CD4-positive, CD25-positive, alpha-beta regulatory T cell (primary cell): ENCODE results near the gene EXOC6. TPM values are rescaled to one million over a fixed set of nuclear protein-coding genes. Genes with fewer than 3 reads are reported as not detected.
"Not testable (repeated sequence)": the region's sequence is repeated elsewhere in the genome, so short reads cannot be mapped to it uniquely, and the experiment has no call there.

Experiments
- ATAC-seq, 2 donors: fragments of 150-1000 bp; cut with Tn5 transposase; one replicate each; pipeline ENCODE4 v1.10.0; 2021; ENCODE audit warnings: low read depth in 2 of 2, moderate number of reproducible peaks in 2 of 2, moderate library complexity in 1 of 2
- DNase-seq, 3 donors: peaks; one replicate each; pipeline versions ENCODE4 v3.0.0 to v3.0.0-alpha.2; 2012 to 2022; ENCODE audit warnings: mixed read lengths in 1 of 3
- H3K27ac ChIP-seq: one replicate; pipeline ENCODE4 v1.7.0; 2013; ENCODE audit warnings: mild to moderate bottlenecking, low read length; ENCODE audit not compliant: insufficient read depth, poor library complexity, severe bottlenecking
- H3K27me3 ChIP-seq: one replicate; pipeline ENCODE4 v1.7.0; 2013; ENCODE audit warnings: low read length; ENCODE audit not compliant: control insufficient read depth, insufficient read depth
- H3K36me3 ChIP-seq: one replicate; pipeline ENCODE4 v1.7.0; 2013; ENCODE audit warnings: mild to moderate bottlenecking, low read length, moderate library complexity; ENCODE audit not compliant: control insufficient read depth, insufficient read depth
- H3K4me1 ChIP-seq: 2 replicates; pipeline ENCODE4 v1.7.0; 2013; ENCODE audit warnings: mild to moderate bottlenecking, low read length; ENCODE audit not compliant: insufficient read depth, control insufficient read depth, poor library complexity, severe bottlenecking
- H3K4me3 ChIP-seq: one replicate; pipeline ENCODE4 v1.7.0; 2013; ENCODE audit warnings: low read depth, mild to moderate bottlenecking, low read length, moderate library complexity
- H3K9me3 ChIP-seq, 2 experiments: 1 replicate in 1 of 2; 2 replicates in 1 of 2; pipeline ENCODE4 v1.7.0; 2013; ENCODE audit warnings: low read length in 2 of 2, mild to moderate bottlenecking in 1 of 2, moderate library complexity in 1 of 2; ENCODE audit not compliant: control insufficient read depth in 2 of 2
- H3K27ac Mint-ChIP-seq, 3 donors: one replicate each; pipeline ENCODE4 v1.8.0; 2020 to 2022; ENCODE audit warnings: mild to moderate bottlenecking in 3 of 3, mixed read lengths in 3 of 3, moderate library complexity in 2 of 3
- H3K27me3 Mint-ChIP-seq: one replicate; pipeline ENCODE4 v1.8.0; 2022; ENCODE audit warnings: mild to moderate bottlenecking, mixed read lengths
- H3K36me3 Mint-ChIP-seq: one replicate; pipeline ENCODE4 v1.8.0; 2020; ENCODE audit warnings: mixed read lengths
- H3K4me1 Mint-ChIP-seq, 4 donors: one replicate each; pipeline ENCODE4 v1.8.0; 2020 to 2022; ENCODE audit warnings: mixed read lengths in 4 of 4, mild to moderate bottlenecking in 1 of 4
- H3K4me3 Mint-ChIP-seq, 4 donors: one replicate each; pipeline ENCODE4 v1.8.0; 2020 to 2022; ENCODE audit warnings: mild to moderate bottlenecking in 4 of 4, mixed read lengths in 4 of 4, moderate library complexity in 3 of 4
- H3K9me3 Mint-ChIP-seq, 7 donors: one replicate each; pipeline ENCODE4 v1.8.0; 2020 to 2022; ENCODE audit warnings: mixed read lengths in 7 of 7, mild to moderate bottlenecking in 3 of 7, moderate library complexity in 2 of 7
- polyA plus RNA-seq, 4 donors: library from polyadenylated mRNA; unstranded; fragments of 300-500 nt; fragmentation: Illumina TruSeq; gene quantifications; one replicate each; pipeline ENCODE4 v1.2.3, GENCODE V29; 2021
- total RNA-seq: library from RNA; stranded (reverse); gene quantifications from one replicate; pipeline ENCODE4 v1.2.3, GENCODE V29; 2022

EXOC6 gene
- total and polyA plus RNA-seq, 5 donors from 2014 or later = 7.5 to 16.9 (median 10.0) TPM

- no peak overlapping the region for H3K27ac Mint-ChIP-seq
- Histone ChIP-seq H3K9me3 (no peaks in the 10 kb centered on the region), H3K4me1 (no peaks in the 10 kb centered on the region), H3K27me3 (no peaks in the 10 kb centered on the region), H3K4me3 (no peak overlapping the region), H3K36me3 (peaks cover 4% of the 10 kb centered on the region), H3K27ac (no peak overlapping the region)
- peaks cover 0 to 2% (median 0%) of the 10 kb centered on the region in 7 donors for H3K9me3 Mint-ChIP-seq
- DNase-seq (no peak), ATAC-seq (no peak)
- peaks cover 0 to 2% (median 0%) of the 10 kb centered on the region in 4 donors for H3K4me1 Mint-ChIP-seq
- no peaks in the 10 kb centered on the region for H3K27me3 Mint-ChIP-seq
- no peak overlapping the region for H3K4me3 Mint-ChIP-seq
- H3K36me3 Mint-ChIP-seq = peaks cover 40% of the 10 kb centered on the region
These were observed 124.6 kb downstream of the EXOC6 start for GRCh38 chr10:92972886-92973285.

GRCh38 chr10:92976278-92976677 lies 128.0 kb downstream of the EXOC6 start:
- not testable (repeated sequence) for ATAC-seq, H3K4me1 ChIP-seq, H3K4me3 Mint-ChIP-seq, DNase-seq, H3K36me3 ChIP-seq, H3K27me3 Mint-ChIP-seq, H3K27ac ChIP-seq, H3K4me1 Mint-ChIP-seq, H3K27ac Mint-ChIP-seq, H3K9me3 ChIP-seq, H3K9me3 Mint-ChIP-seq, H3K27me3 ChIP-seq, H3K4me3 ChIP-seq
- H3K36me3 Mint-ChIP-seq = peaks cover 31% of the 10 kb centered on the region

- no peak for ATAC-seq
- H3K4me1 ChIP-seq = no peaks in the 10 kb centered on the region
- no peak overlapping the region for H3K4me3 Mint-ChIP-seq
- H3K27me3 ChIP-seq = no peaks in the 10 kb centered on the region
- peaks cover 0 to 10% (median 9%) of the 10 kb centered on the region in 4 donors for H3K4me1 Mint-ChIP-seq
- H3K27ac ChIP-seq = no peak overlapping the region
- H3K27me3 Mint-ChIP-seq = no peaks in the 10 kb centered on the region
- H3K9me3 ChIP-seq = no peaks in the 10 kb centered on the region
- H3K9me3 Mint-ChIP-seq = peaks cover 0 to 4% (median 0%) of the 10 kb centered on the region in 7 donors
- no peak for DNase-seq
- H3K4me3 ChIP-seq = no peak overlapping the region
- no peaks in the 10 kb centered on the region for H3K36me3 ChIP-seq
- H3K36me3 Mint-ChIP-seq = peaks cover 9% of the 10 kb centered on the region
- H3K27ac Mint-ChIP-seq = no peak overlapping the region
These were observed 140.9 kb downstream of the EXOC6 start for GRCh38 chr10:92989250-92989649.

DNA sequence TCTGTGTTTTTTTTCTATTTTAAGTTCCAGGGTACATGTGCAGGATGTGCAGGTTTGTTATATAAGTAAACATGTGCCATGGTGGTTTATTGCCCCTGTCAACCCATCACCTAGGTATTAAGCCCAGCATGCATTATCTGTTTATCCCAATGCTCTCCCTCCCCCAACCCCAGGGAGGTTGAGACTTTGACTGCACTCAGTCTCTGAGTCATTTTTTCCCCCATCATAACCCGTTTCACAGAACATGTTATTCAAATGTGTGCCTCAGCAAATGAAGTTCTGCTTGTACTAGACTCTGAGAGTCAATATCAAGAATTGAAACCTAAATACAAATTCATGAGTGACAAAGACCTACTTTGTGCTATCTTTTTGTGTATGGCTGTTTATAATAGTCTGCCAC lies 142.3 kb downstream of the EXOC6 start:
- H3K4me3 ChIP-seq = no peak overlapping the region
- H3K4me1 Mint-ChIP-seq = peaks cover 0 to 10% (median 9%) of the 10 kb centered on the region in 4 donors
- H3K4me3 Mint-ChIP-seq = no peak overlapping the region
- no peaks in the 10 kb centered on the region for H3K4me1 ChIP-seq
- H3K27ac ChIP-seq = no peak overlapping the region
- no peaks in the 10 kb centered on the region for H3K36me3 ChIP-seq
- no peak for ATAC-seq
- H3K36me3 Mint-ChIP-seq = peaks cover 5% of the 10 kb centered on the region
- peak in 1 of 3 donors; percentile 37 for DNase-seq
- H3K27me3 ChIP-seq = no peaks in the 10 kb centered on the region
- H3K27me3 Mint-ChIP-seq = no peaks in the 10 kb centered on the region
- H3K9me3 ChIP-seq = no peaks in the 10 kb centered on the region
- peaks cover 0 to 1% (median 0%) of the 10 kb centered on the region in 7 donors for H3K9me3 Mint-ChIP-seq
- H3K27ac Mint-ChIP-seq = peak overlapping the region in 1 of 3 donors; percentile 71

DNA sequence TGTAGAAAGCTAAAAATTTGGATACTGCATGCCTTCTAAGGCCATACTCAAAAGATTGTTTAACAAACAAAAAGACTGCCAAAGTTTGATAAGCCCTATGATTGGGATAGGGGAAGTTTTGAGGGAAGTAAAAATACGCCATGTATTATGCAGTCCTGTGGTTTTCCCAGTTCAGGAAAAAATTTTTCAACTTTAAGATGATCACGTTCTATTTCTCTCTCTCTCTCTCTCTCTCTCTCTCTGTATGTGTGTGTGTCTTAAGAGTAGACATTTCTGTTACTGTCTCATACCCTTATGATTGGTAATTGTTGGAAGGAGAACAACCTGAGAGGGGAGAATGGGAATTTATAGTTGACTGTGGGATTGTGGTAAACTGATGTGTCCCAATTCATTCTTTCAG lies 143.2 kb downstream of the EXOC6 start:
- Histone ChIP-seq H3K36me3 (no peaks in the 10 kb centered on the region), H3K27ac (no peak overlapping the region), H3K4me1 (no peaks in the 10 kb centered on the region), H3K4me3 (no peak overlapping the region), H3K27me3 (no peaks in the 10 kb centered on the region), H3K9me3 (no peaks in the 10 kb centered on the region)
- H3K4me3 Mint-ChIP-seq = no peak overlapping the region
- ATAC-seq (no peak), DNase-seq (no peak)
- no peaks in the 10 kb centered on the region for H3K27me3 Mint-ChIP-seq
- peaks cover 0 to 10% (median 9%) of the 10 kb centered on the region in 4 donors for H3K4me1 Mint-ChIP-seq
- peaks cover 0 to 1% (median 0%) of the 10 kb centered on the region in 7 donors for H3K9me3 Mint-ChIP-seq
- peaks cover 5% of the 10 kb centered on the region for H3K36me3 Mint-ChIP-seq
- H3K27ac Mint-ChIP-seq = no peak overlapping the region

GRCh38 chr10:92993699-92994272 lies 145.5 kb downstream of the EXOC6 start:
- peaks cover 0 to 11% (median 9%) of the 10 kb centered on the region in 4 donors for H3K4me1 Mint-ChIP-seq
- no peak overlapping the region for H3K4me3 Mint-ChIP-seq
- DNase-seq (no peak), ATAC-seq (no peak)
- no peaks in the 10 kb centered on the region for H3K27me3 ChIP-seq
- H3K27ac ChIP-seq = no peak overlapping the region
- no peaks in the 10 kb centered on the region for H3K9me3 ChIP-seq
- no peaks in the 10 kb centered on the region for H3K4me1 ChIP-seq
- no peak overlapping the region for H3K27ac Mint-ChIP-seq
- H3K9me3 Mint-ChIP-seq = peaks cover 0 to 1% (median 0%) of the 10 kb centered on the region in 7 donors
- H3K36me3 Mint-ChIP-seq = peaks cover 5% of the 10 kb centered on the region
- H3K4me3 ChIP-seq = no peak overlapping the region
- no peaks in the 10 kb centered on the region for H3K36me3 ChIP-seq
- no peaks in the 10 kb centered on the region for H3K27me3 Mint-ChIP-seq

DNA sequence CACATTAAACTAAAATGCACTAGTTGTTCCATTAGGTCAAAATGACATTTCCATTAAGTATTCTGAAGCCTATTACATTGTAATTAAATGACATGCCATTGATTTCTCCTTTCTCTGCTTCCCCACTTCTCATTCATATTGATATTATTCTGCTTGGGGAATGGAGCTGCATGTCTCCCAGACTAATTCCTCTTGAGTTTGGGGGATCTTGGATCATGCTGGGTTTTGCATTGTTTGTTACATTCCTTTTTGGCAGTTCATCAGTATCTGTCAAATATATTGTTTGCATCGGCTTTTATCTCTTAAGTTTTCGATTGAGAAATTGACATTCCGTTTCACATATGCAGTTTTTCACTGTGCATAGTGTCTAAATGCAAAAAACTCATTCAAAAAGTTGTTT lies 147.2 kb downstream of the EXOC6 start:
- Histone ChIP-seq H3K36me3 (no peaks in the 10 kb centered on the region), H3K4me3 (no peak overlapping the region), H3K9me3 (no peaks in the 10 kb centered on the region), H3K27me3 (no peaks in the 10 kb centered on the region), H3K27ac (no peak overlapping the region), H3K4me1 (no peaks in the 10 kb centered on the region)
- H3K9me3 Mint-ChIP-seq = peaks cover 0 to 1% (median 0%) of the 10 kb centered on the region in 7 donors
- no peak overlapping the region for H3K27ac Mint-ChIP-seq
- ATAC-seq = no peak
- peaks cover 0 to 8% (median 5%) of the 10 kb centered on the region in 4 donors for H3K4me1 Mint-ChIP-seq
- H3K4me3 Mint-ChIP-seq = no peak overlapping the region
- DNase-seq = no peak
- H3K27me3 Mint-ChIP-seq = no peaks in the 10 kb centered on the region
- peaks cover 5% of the 10 kb centered on the region for H3K36me3 Mint-ChIP-seq

DNA sequence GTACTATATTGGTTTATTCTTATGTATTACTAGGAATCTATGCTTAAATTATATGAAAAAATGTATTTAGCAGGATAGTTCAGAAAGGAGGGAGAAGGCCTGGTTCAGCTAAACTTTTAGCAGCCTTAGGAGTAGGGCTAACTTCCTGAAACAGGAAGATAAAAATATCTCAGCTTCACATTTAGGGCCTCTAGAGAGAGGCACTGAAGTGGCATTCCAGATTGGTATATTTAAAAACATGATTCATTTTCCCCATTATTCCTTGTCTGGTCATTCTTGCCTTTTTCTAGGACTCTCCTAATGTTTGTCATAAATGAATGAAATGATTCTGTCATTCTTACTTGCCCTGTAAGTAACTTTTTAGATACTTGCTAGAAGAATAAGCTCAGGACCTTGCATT lies 149.3 kb downstream of the EXOC6 start:
- no peaks in the 10 kb centered on the region for H3K36me3 Mint-ChIP-seq
- ATAC-seq = no peak
- Histone ChIP-seq H3K36me3 (no peaks in the 10 kb centered on the region), H3K4me1 (no peaks in the 10 kb centered on the region), H3K4me3 (no peak overlapping the region), H3K27me3 (no peaks in the 10 kb centered on the region), H3K9me3 (no peaks in the 10 kb centered on the region), H3K27ac (no peak overlapping the region)
- H3K4me3 Mint-ChIP-seq = no peak overlapping the region
- no peak for DNase-seq
- H3K9me3 Mint-ChIP-seq = no peaks in the 10 kb centered on the region
- H3K27me3 Mint-ChIP-seq = no peaks in the 10 kb centered on the region
- no peak overlapping the region for H3K27ac Mint-ChIP-seq
- peaks cover 0 to 5% (median 1%) of the 10 kb centered on the region in 4 donors for H3K4me1 Mint-ChIP-seq
